ENCODE data around the gene MANBA. TPM values are rescaled to one million over a fixed set of nuclear protein-coding genes. Genes with fewer than 3 reads are reported as not detected.

The MANBA gene
- total RNA-seq, 1 experiment from 2014 or later, result 21.4 TPM

GRCh38 chr4:102735582-102735981 is 25.2 kb downstream of the MANBA start:
- Histone ChIP-seq H3K79me1 (ENCODE audit: insufficient read depth, low read depth, low read length, poor library complexity, severe bottlenecking) (peaks cover 4% of the 10 kb centered on the region), H3K4ac (ENCODE audit: low read depth, low read length) (no peak overlapping the region), H3K56ac (ENCODE audit: insufficient read length, low read depth, low read length) (no peak overlapping the region), H2AFZ (ENCODE audit: low read length) (no peak overlapping the region), H3K23ac (ENCODE audit: insufficient read length, low read depth, low read length) (no peak overlapping the region), H2AK5ac (ENCODE audit: insufficient read length, low read length) (no peak overlapping the region), H3K14ac (ENCODE audit: insufficient read depth, low read length) (no peak overlapping the region), H3K27ac (ENCODE audit: insufficient read length, low read depth, low read length) (no peak overlapping the region), H2BK15ac (ENCODE audit: low read depth, low read length) (no peak overlapping the region), H4K8ac (replicated peaks; ENCODE audit: insufficient read length, low read depth, low read length) (no peak overlapping the region), H4K20me1 (ENCODE audit: control insufficient read depth, insufficient read depth, insufficient read length) (no peaks in the 10 kb centered on the region), H3K27me3 (ENCODE audit: insufficient read depth, low read length) (no peaks in the 10 kb centered on the region), H4K5ac (ENCODE audit: insufficient read length, low read depth, low read length) (no peak overlapping the region), H4K91ac (ENCODE audit: insufficient read length, low read depth, low read length) (no peak overlapping the region), H2BK5ac (ENCODE audit: insufficient read length, low read length) (no peak overlapping the region), H2BK120ac (ENCODE audit: low read depth, low read length, poor library complexity, severe bottlenecking) (no peak overlapping the region), H3K23me2 (ENCODE audit: insufficient read length, low read depth, low read length, poor library complexity, severe bottlenecking) (no peaks in the 10 kb centered on the region), H3K9me3 (ENCODE audit: control insufficient read depth, low read depth, low read length) (no peaks in the 10 kb centered on the region), H2BK12ac (ENCODE audit: insufficient read length, low read depth, low read length) (no peak overlapping the region), H2BK20ac (ENCODE audit: low read depth, low read length, poor library complexity, severe bottlenecking) (no peak overlapping the region), H3K79me2 (ENCODE audit: insufficient read depth, low read length) (peaks cover 4% of the 10 kb centered on the region; the same call in 1 of the 2 replicates), H3K4me2 (ENCODE audit: insufficient read depth, insufficient read length, low read length) (no peak overlapping the region), H3K9ac (ENCODE audit: extremely low read depth, insufficient read length, low read length) (no peak overlapping the region), H3K18ac (ENCODE audit: insufficient read length, low read depth, low read length) (no peak overlapping the region), H3K4me1 (ENCODE audit: insufficient read depth, low read length) (no peaks in the 10 kb centered on the region; the same call in 1 of the 2 replicates), H3T11ph (ENCODE audit: low read length) (no peak overlapping the region)
- Mint-ChIP-seq H3K27me3 (ENCODE audit: low read depth) (no peaks in the 10 kb centered on the region), H3K9me3 (peaks cover 4 to 6% of the 10 kb centered on the region in 2 experiments; a peak in 3 of 5 replicates), H3K4me3 (no peak overlapping the region), H3K4me1 (peaks cover 24 to 28% of the 10 kb centered on the region in 2 experiments), H3K27ac (no peak overlapping the region), H3K36me3 (ENCODE audit: insufficient read depth in 1 of 3, low read depth in 3 of 3) (peaks cover 9 to 23% (median 11%) of the 10 kb centered on the region in 3 experiments; a peak in 6 of 7 replicates)
- WGBS (ENCODE audit: extremely low coverage, insufficient read length, low lambda C conversion rate), result no CpG with 5 or more reads among the region's 1 CpG
- no peak for DNase-seq
- TF ChIP-seq, protein P1, sequence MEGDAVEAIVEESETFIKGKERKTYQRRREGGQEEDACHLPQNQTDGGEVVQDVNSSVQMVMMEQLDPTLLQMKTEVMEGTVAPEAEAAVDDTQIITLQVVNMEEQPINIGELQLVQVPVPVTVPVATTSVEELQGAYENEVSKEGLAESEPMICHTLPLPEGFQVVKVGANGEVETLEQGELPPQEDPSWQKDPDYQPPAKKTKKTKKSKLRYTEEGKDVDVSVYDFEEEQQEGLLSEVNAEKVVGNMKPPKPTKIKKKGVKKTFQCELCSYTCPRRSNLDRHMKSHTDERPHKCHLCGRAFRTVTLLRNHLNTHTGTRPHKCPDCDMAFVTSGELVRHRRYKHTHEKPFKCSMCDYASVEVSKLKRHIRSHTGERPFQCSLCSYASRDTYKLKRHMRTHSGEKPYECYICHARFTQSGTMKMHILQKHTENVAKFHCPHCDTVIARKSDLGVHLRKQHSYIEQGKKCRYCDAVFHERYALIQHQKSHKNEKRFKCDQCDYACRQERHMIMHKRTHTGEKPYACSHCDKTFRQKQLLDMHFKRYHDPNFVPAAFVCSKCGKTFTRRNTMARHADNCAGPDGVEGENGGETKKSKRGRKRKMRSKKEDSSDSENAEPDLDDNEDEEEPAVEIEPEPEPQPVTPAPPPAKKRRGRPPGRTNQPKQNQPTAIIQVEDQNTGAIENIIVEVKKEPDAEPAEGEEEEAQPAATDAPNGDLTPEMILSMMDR (conservative IDR thresholded peaks at IDR 0.05), result no peak
